Measurements from ENCODE around the gene GEMIN7. TPM values are rescaled to one million over a fixed set of nuclear protein-coding genes. Genes with fewer than 3 reads are reported as not detected.

GEMIN7 gene
- total and polyA plus RNA-seq, 2 of the 13 experiments (the other 11 are each of a cell fraction or from before 2014, with no cell fraction given) = 24.1 to 30.6 TPM

DNA sequence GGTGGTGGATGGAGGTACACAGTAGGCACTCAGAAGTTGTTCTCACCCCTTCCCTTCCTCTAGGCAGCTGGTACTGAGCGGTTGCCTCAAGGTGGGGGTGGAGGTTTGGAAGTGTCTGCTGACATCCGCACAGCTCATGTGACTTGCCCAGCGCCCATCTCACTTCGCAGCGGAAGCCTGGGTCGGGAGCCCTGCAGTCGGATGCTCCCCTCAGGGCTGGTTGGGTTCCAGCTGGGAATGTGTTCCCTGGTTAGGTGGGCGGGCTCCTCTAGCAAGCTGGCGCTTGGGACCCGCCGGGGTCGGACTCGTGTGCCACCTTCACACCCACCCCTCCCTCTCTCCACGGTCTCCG, 24.1 kb downstream of the GEMIN7 start:
- H3K4me1 ChIP-seq (ENCODE audit: insufficient read depth, low read length) = peaks cover 77% of the 10 kb centered on the region
- CTCF ChIA-PET (ENCODE audit: low intra/inter-chr PET ratio, low total read pairs) = no interaction called here
- peak overlapping the region; percentile 51 to 65 (median 55); a peak in 5 of 6 replicates for H3K4me3 ChIP-seq (replicated peaks in 1 of 3; ENCODE audit: insufficient read depth in 1 of 3, low read depth in 2 of 3, low read length in 3 of 3)
- in situ Hi-C loops (cut with HindIII; ENCODE audit: extremely low pct_ligation_motif_present, low pct_unique_long_range_greater_than_20kb) = no loop called here
- H3K4me2 ChIP-seq (ENCODE audit: low read depth, low read length) = peak overlapping the region; percentile 76
- H3K79me2 ChIP-seq (ENCODE audit: insufficient read depth, low read length) = peaks cover 95% of the 10 kb centered on the region
- FAIRE-seq (no peak), DNase-seq (ENCODE audit: low spot score) (no peak), ATAC-seq (peak; percentile 1; the same call in 2 of the 3 replicates)
- H4K20me1 ChIP-seq (ENCODE audit: insufficient read depth, low read length) = peaks cover 18% of the 10 kb centered on the region
- intact Hi-C loops (cut with micrococcal nuclease; ENCODE audit: unreplicated experiment) = no loop called here
- H3K9me3 ChIP-seq (ENCODE audit: low read length) = no peaks in the 10 kb centered on the region
- WGBS (ENCODE audit: low lambda C conversion rate) = no CpG with 5 or more reads among the region's 15 CpGs
- H3K36me3 ChIP-seq (replicated peaks in 1 of 2; ENCODE audit: control insufficient read depth in 1 of 2, insufficient read depth in 2 of 2, low read length in 2 of 2) = peaks cover 0 to 5% of the 10 kb centered on the region in 2 experiments; a peak in 2 of 5 replicates
- POLR2A ChIA-PET = interaction anchor here (0.5 to 2.2 kb wide), 13 partner anchors 7 to 280 kb away, joined by 3 to 30 read pairs (median 4); partner anchors contain the start of genes BLOC1S3, GEMIN7 and PPP1R37
- peak overlapping the region; percentile 58 for H3K9ac ChIP-seq (ENCODE audit: insufficient read depth, low read depth, low read length)
- H2AFZ ChIP-seq (ENCODE audit: low read length) = no peak overlapping the region
- TF ChIP-seq MAZ (IDR thresholded peaks at IDR 0.05; ENCODE audit: borderline replicate concordance, low read depth, low read length) (0 out of 2 replicates have a peak, but pooled peaks have one; percentile 1), MAZ (CRISPR knock-in tag; IDR thresholded peaks at IDR 0.05; ENCODE audit: low read depth) (no peak), IKZF4 (CRISPR knock-in tag; IDR thresholded peaks at IDR 0.05; ENCODE audit: borderline replicate concordance, low read depth, not compliant biosample characterization) (no peak), SRSF1 (optimal IDR thresholded peaks at IDR 0.05; ENCODE audit: low read depth, low read length) (peak; percentile 53), ZBTB38 (CRISPR knock-in tag; IDR thresholded peaks at IDR 0.05) (peak; percentile 37; the same call in 1 of the 2 replicates), HNRNPL (IDR thresholded peaks at IDR 0.05; ENCODE audit: low read depth, low read length) (0 out of 2 replicates have a peak, but pooled peaks have one; percentile 31), SNRNP70 (IDR thresholded peaks at IDR 0.05; ENCODE audit: low read depth, low read length) (no peak), KLF15 (CRISPR knock-in tag; IDR thresholded peaks at IDR 0.05; ENCODE audit: borderline replicate concordance) (no peak)
- TF ChIP-seq, protein P1, sequence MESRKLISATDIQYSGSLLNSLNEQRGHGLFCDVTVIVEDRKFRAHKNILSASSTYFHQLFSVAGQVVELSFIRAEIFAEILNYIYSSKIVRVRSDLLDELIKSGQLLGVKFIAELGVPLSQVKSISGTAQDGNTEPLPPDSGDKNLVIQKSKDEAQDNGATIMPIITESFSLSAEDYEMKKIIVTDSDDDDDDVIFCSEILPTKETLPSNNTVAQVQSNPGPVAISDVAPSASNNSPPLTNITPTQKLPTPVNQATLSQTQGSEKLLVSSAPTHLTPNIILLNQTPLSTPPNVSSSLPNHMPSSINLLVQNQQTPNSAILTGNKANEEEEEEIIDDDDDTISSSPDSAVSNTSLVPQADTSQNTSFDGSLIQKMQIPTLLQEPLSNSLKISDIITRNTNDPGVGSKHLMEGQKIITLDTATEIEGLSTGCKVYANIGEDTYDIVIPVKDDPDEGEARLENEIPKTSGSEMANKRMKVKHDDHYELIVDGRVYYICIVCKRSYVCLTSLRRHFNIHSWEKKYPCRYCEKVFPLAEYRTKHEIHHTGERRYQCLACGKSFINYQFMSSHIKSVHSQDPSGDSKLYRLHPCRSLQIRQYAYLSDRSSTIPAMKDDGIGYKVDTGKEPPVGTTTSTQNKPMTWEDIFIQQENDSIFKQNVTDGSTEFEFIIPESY (CRISPR knock-in tag; IDR thresholded peaks at IDR 0.05) = peak; percentile 47; the same call in 1 of the 2 replicates
- no TSS peak for BruUV-seq (replicated peaks)
- H3K27ac ChIP-seq (ENCODE audit: extremely low read length, insufficient read depth, low read length) = peak overlapping the region; percentile 75
- no peaks in the 10 kb centered on the region for H3K27me3 ChIP-seq (ENCODE audit: control insufficient read depth in 1 of 2, insufficient read depth in 2 of 2, low read length in 2 of 2)
